Vagina (tissue), 2 donors: ENCODE results near the gene TMPRSS11A.

Experiments used
- CTCF ChIP-seq, 3 experiments: fragments of 450-650 bp in 2 of 3; fragments of 200-600 bp in 1 of 3; sonication (generic) in 1 of 3; IDR thresholded peaks; one replicate each; pipeline ENCODE4 v1.5.1; 2017 to 2019; ENCODE audit warnings: antibody characterized with exemption in 3 of 3, mild to moderate bottlenecking in 2 of 3, moderate library complexity in 2 of 3
- POLR2A ChIP-seq, 2 donors: fragments of 450-650 bp; IDR thresholded peaks; one replicate each; pipeline ENCODE4 v1.6.1; 2017; ENCODE audit warnings: antibody characterized with exemption in 2 of 2, mild to moderate bottlenecking in 2 of 2, moderate library complexity in 2 of 2
- POLR2AphosphoS5 ChIP-seq, 2 donors: sonication (generic); formaldehyde crosslinking; IDR thresholded peaks; one replicate each; pipeline ENCODE4 v1.9.0; 2017; ENCODE audit warnings: antibody characterized with exemption in 2 of 2, mild to moderate bottlenecking in 2 of 2, low read depth in 1 of 2; ENCODE audit not compliant: insufficient read depth in 1 of 2

DNA sequence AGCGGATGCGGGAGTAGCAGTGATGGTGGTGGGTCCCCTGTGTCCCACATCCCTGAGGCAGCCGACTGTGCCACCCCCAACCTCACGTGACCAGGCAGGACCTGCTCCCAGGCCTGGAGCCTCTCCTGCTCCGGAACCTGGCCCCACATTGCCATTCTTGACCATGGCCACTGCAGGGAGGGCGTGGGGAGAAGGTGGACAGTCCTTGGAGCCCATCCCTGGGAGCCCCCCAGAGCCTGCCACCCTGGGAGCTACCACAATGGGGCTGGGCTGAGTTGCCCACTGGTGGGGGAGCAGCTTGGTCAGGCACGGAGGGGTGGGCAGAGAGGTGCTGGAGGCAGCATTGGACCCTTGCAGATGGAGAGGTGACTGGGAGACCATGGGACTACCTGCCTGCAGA, 36.8 kb downstream of the TMPRSS11A start:
- no peak for TF ChIP-seq CTCF (IDR thresholded peaks at IDR 0.05)
- TF ChIP-seq POLR2A (IDR thresholded peaks at IDR 0.05) = no peak
- TF ChIP-seq POLR2AphosphoS5 (IDR thresholded peaks at IDR 0.05; ENCODE audit: insufficient read depth in 1 of 2, low read depth in 1 of 2) = no peak
